K562 (cell line): ENCODE data around the gene SMIM13. TPM values are rescaled to one million over a fixed set of nuclear protein-coding genes. Genes with fewer than 3 reads are reported as not detected.
A peak's percentile ranks its signal among the peaks of the same experiment; 100 is the strongest.

Source experiments
- ATAC-seq: fragments of 200-7000 bp; cut with Tn5 transposase; 3 replicates; pipeline ENCODE4 v1.9.1; 2020; ENCODE audit warnings: moderate library complexity
- BruUV-seq: library from RNA; stranded (reverse); fragments of 400-500 nt; replicated peaks from 2 replicates; lab custom pipeline; 2021; lab: Mats Ljungman, UMichigan
- CTCF ChIA-PET: fragments of 300-600 bp; formaldehyde crosslinking; extraction: SDS; loops from one replicate; lab custom pipeline; 2021; ENCODE audit warnings: low intra/inter-chr PET ratio; lab: Yijun Ruan, JAX
- POLR2A ChIA-PET: fragments of 300-600, 350-650 bp; sonication (Branson Sonifier 250); formaldehyde crosslinking; extraction: SDS; loops from one replicate; lab custom pipeline; 2021; ENCODE audit warnings: antibody characterized with exemption, inconsistent platforms; lab: Yijun Ruan, JAX
- DNase-seq, 4 experiments: peaks; one replicate each; pipeline versions ENCODE4 v3.0.0 to v3.0.0-alpha.2; 2011 to 2018; ENCODE audit warnings: low spot score in 3 of 4, mixed read lengths in 3 of 4; ENCODE audit errors: extremely low read depth in 1 of 4
- FAIRE-seq: peaks from 2 replicates; lab custom pipeline; 2011; peaks lifted over from hg19 to GRCh38; lab: Jason Lieb, UNC
- H2AFZ ChIP-seq: 2 replicates; pipeline ENCODE4 v1.6.0; 2011; ENCODE audit warnings: low read depth, low read length, control low read depth, inconsistent platforms
- H3K27ac ChIP-seq: fragments of 200-600 bp; 3 replicates; pipeline ENCODE4 v1.8.0; 2011; ENCODE audit warnings: low read depth, mild to moderate bottlenecking, control low read depth, inconsistent platforms, low read length, moderate library complexity, mixed read lengths; ENCODE audit errors: extremely low read depth
- H3K27me3 ChIP-seq, 2 experiments: fragments of 300-600 bp in 1 of 2; 2 replicates in 1 of 2; 3 replicates in 1 of 2; pipeline versions ENCODE4 v1.6.0 to v1.8.0; 2011; ENCODE audit warnings: inconsistent platforms in 2 of 2, low read length in 2 of 2, mild to moderate bottlenecking in 1 of 2, mixed read lengths in 1 of 2, moderate library complexity in 1 of 2; ENCODE audit not compliant: control insufficient read depth in 2 of 2, insufficient read depth in 2 of 2
- H3K36me3 ChIP-seq: fragments of 300-600 bp; 3 replicates; pipeline ENCODE4 v1.8.0; 2011; ENCODE audit warnings: mild to moderate bottlenecking, low read length, inconsistent platforms; ENCODE audit not compliant: control insufficient read depth, insufficient read depth
- H3K4me1 ChIP-seq, 2 experiments: fragments of 200-600 bp in 1 of 2; replicated peaks in 1 of 2; 2 replicates in 1 of 2; 3 replicates in 1 of 2; pipeline versions ENCODE4 v1.5.1 to v1.8.0; 2011; ENCODE audit warnings: inconsistent platforms in 2 of 2, low read length in 2 of 2, mild to moderate bottlenecking in 1 of 2, mixed read lengths in 1 of 2, moderate library complexity in 1 of 2; ENCODE audit not compliant: control insufficient read depth in 2 of 2, insufficient read depth in 2 of 2
- H3K4me2 ChIP-seq: 2 replicates; pipeline ENCODE4 v1.6.1; 2011; ENCODE audit warnings: low read length, control low read depth, inconsistent platforms, mixed read lengths; ENCODE audit not compliant: insufficient read depth
- H3K4me3 ChIP-seq: fragments of 200-600 bp; sonication (generic), shearing (Covaris generic); 2 replicates; pipeline ENCODE4 v1.5.1; 2016; ENCODE audit warnings: control low read depth, inconsistent platforms
- H3K79me2 ChIP-seq: fragments of 200-600 bp; 3 replicates; pipeline ENCODE4 v1.8.0; 2011; ENCODE audit warnings: low read length, inconsistent platforms; ENCODE audit not compliant: control insufficient read depth, insufficient read depth
- H3K9ac ChIP-seq, 2 experiments: 2 replicates each; pipeline versions ENCODE4 v1.6.0 to v1.6.1; 2011; ENCODE audit warnings: low read depth in 2 of 2, low read length in 2 of 2, control low read depth in 1 of 2, inconsistent platforms in 1 of 2, mild to moderate bottlenecking in 1 of 2, mixed read lengths in 1 of 2; ENCODE audit not compliant: insufficient read depth in 1 of 2
- H3K9me1 ChIP-seq: one replicate; pipeline ENCODE4 v1.6.0; 2011; ENCODE audit warnings: inconsistent platforms, mild to moderate bottlenecking, low read length, moderate library complexity; ENCODE audit not compliant: control insufficient read depth, insufficient read depth
- H3K9me3 ChIP-seq: replicated peaks from 2 replicates; pipeline ENCODE4 v1.5.1; 2011; ENCODE audit warnings: low read depth, low read length, inconsistent platforms; ENCODE audit not compliant: control insufficient read depth, insufficient read depth
- H4K20me1 ChIP-seq: replicated peaks from 2 replicates; pipeline ENCODE4 v1.6.1; 2011; ENCODE audit warnings: low read length, inconsistent platforms, mixed read lengths; ENCODE audit not compliant: control insufficient read depth, insufficient read depth
- EZH2 ChIP-seq: IDR thresholded peaks from 2 replicates; pipeline ENCODE4 v1.6.1; 2012; ENCODE audit warnings: low read depth, mild to moderate bottlenecking, inconsistent platforms, low read length, borderline replicate concordance
- RFX1 ChIP-seq: fragments of 450-650 bp; IDR thresholded peaks from 2 replicates; pipeline ENCODE4 v1.6.1; 2016; ENCODE audit warnings: mild to moderate bottlenecking, moderate library complexity
- RNF2 ChIP-seq: sonication (generic); IDR thresholded peaks from 2 replicates; pipeline ENCODE4 v1.6.1; 2016
- YY1 ChIP-seq, 3 experiments: IDR thresholded peaks; 2 replicates each; pipeline ENCODE4 v1.6.1; 2011; ENCODE audit warnings: low read length in 2 of 3, mild to moderate bottlenecking in 2 of 3, moderate library complexity in 2 of 3, borderline replicate concordance in 1 of 3, control low read depth in 1 of 3, low read depth in 1 of 3; ENCODE audit not compliant: insufficient read depth in 3 of 3, insufficient replicate concordance in 2 of 3, control insufficient read depth in 1 of 3, insufficient read length in 1 of 3; ENCODE audit errors: extremely low read depth in 1 of 3
- WGBS: fragments of 100-300 bp; shearing (Covaris generic); methylation state at CpG from one replicate; pipeline ENCODE4 v1.1.6; 2016; ENCODE audit warnings: low coverage, mixed read lengths; ENCODE audit not compliant: insufficient coverage; ENCODE audit errors: missing lambda C conversion rate; 5-methylcytosine and 5-hydroxymethylcytosine counted together
- in situ Hi-C: fragments of 300-500 bp; cut with MboI; formaldehyde crosslinking; loops from 4 replicates; pipeline ENCODE4 v1.15.0; 2018; ENCODE audit warnings: inconsistent platforms, mixed read lengths
- intact Hi-C: fragments of 100-400 bp; cut with micrococcal nuclease; formaldehyde crosslinking; loops from 2 replicates; pipeline ENCODE4 v1.14.2; 2022
- polyA plus RNA-seq, 8 experiments: library from polyadenylated mRNA; depleted of rRNA in 4 of 8; stranded (reverse) in 5 of 8; unstranded in 3 of 8; fragments of >200 nt; fragmentation: Nextera tagmentation in 2 of 8; fragmentation: Illumina TruSeq in 1 of 8; extraction: Ambion mirVana in 2 of 8; extraction: Trizol in 1 of 8; gene quantifications; 2 replicates each; pipeline versions ENCODE4 v1.2.1 to v1.2.3, GENCODE V29; 2011 to 2014; ENCODE audit warnings: inconsistent platforms in 1 of 8, missing spikeins in 1 of 8
- total RNA-seq, 7 experiments: library from RNA; depleted of rRNA in 6 of 7; stranded (reverse); fragments of >200 nt in 6 of 7; fragmentation: Illumina TruSeq in 2 of 7; extraction: Trizol in 2 of 7; gene quantifications; 2 replicates each; pipeline versions ENCODE4 v1.2.1 to v1.2.3, GENCODE V29; 2011 to 2021; ENCODE audit warnings: low replicate concordance in 1 of 7
- TF ChIP-seq, protein P1 (sequence below): fragments of 250-450 bp; sonication (Bioruptor Pico); IDR thresholded peaks from 2 replicates; pipeline ENCODE4 v1.8.0; 2022; ENCODE audit warnings: inconsistent platforms

The SMIM13 gene
- total and polyA plus RNA-seq, 9 of the 15 experiments (the other 6 are each of a cell fraction or from before 2014, with no cell fraction given), result 5.5 to 24.8 (median 11.7) TPM

DNA sequence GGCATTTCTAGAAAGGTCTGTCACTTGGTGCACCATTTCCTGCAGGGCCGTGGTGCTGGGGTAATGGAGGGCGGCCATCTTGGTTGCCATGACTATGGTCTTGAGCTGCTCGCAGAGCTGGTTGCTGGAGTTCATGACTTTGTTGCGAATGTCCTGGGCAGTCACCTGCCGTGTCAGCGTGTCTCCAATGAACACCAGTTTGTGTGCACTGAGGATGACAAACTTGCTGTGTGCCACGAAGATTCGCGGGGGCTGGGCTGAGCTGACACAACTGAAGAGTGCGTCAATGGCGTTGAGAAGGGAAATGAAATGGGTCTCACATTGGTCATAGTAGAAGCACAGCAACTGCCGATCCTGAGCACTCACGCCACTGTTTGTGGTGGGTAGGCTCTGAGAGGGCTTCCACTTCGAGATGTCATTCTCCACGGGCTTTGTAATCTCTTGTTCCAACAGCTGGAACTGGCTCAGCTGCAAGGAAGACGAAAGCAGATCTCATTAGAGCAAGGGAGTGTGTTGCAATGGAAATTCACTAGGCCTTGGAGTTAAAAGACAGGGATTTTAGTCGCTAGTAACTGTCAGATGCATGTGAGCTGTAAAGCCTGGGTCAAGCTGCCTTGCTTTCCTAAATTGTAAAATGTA lies 91.7 kb downstream of the SMIM13 start:
- H4K20me1 ChIP-seq, result no peaks in the 10 kb centered on the region

More for the DNA sequence above, 91.7 kb downstream of the SMIM13 start:
- H3K9me1 ChIP-seq, result no peaks in the 10 kb centered on the region
- no TSS peak for BruUV-seq
- ChIA-PET CTCF (no interaction called here), POLR2A (no interaction called here)
- H3K36me3 ChIP-seq, result no peaks in the 10 kb centered on the region
- DNase-seq (no peak), FAIRE-seq (no peak), ATAC-seq (peak; percentile 71; the same call in 2 of the 3 replicates)
- intact Hi-C loops (no loop called here), in situ Hi-C loops (no loop called here)
- H3K79me2 ChIP-seq, result no peaks in the 10 kb centered on the region
- no peak overlapping the region for H3K4me3 ChIP-seq
- WGBS, result 1% methylated on average over 17 of the region's 17 CpGs
- H3K4me1 ChIP-seq, result no peaks in the 10 kb centered on the region; a peak in 1 of 5 replicates
- H3K27ac ChIP-seq, result no peak overlapping the region
- no peak overlapping the region for H3K9ac ChIP-seq
- no peaks in the 10 kb centered on the region for H3K9me3 ChIP-seq
- H3K27me3 ChIP-seq, result peaks cover 11 to 21% of the 10 kb centered on the region in 2 experiments
- TF ChIP-seq, protein P1, sequence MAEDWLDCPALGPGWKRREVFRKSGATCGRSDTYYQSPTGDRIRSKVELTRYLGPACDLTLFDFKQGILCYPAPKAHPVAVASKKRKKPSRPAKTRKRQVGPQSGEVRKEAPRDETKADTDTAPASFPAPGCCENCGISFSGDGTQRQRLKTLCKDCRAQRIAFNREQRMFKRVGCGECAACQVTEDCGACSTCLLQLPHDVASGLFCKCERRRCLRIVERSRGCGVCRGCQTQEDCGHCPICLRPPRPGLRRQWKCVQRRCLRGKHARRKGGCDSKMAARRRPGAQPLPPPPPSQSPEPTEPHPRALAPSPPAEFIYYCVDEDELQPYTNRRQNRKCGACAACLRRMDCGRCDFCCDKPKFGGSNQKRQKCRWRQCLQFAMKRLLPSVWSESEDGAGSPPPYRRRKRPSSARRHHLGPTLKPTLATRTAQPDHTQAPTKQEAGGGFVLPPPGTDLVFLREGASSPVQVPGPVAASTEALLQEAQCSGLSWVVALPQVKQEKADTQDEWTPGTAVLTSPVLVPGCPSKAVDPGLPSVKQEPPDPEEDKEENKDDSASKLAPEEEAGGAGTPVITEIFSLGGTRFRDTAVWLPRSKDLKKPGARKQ (CRISPR knock-in tag), result no peak
- TF ChIP-seq RFX1 (peak; percentile 72), RNF2 (peak; percentile 17; the same call in 1 of the 2 replicates), YY1 (IDR thresholded peaks at IDR 0.05; ENCODE audit: borderline replicate concordance in 1 of 3, control insufficient read depth in 1 of 3, extremely low read depth in 1 of 3, insufficient read depth in 3 of 3, insufficient read length in 1 of 3, insufficient replicate concordance in 2 of 3, low read depth in 1 of 3, low read length in 2 of 3) (peak; percentile 27 to 86 (median 70)), EZH2 (no peak)
- H3K4me2 ChIP-seq, result peak overlapping the region; percentile 62
- H2AFZ ChIP-seq, result peak overlapping the region; percentile 84
